ENCODE measurements around the gene TAF1B. TPM values are rescaled to one million over a fixed set of nuclear protein-coding genes. Genes with fewer than 3 reads are reported as not detected.
A peak's percentile ranks its signal among the peaks of the same experiment; 100 is the strongest.
"Not testable (repeated sequence)": the region's sequence is repeated elsewhere in the genome, so short reads cannot be mapped to it uniquely, and the experiment has no call there.

TAF1B gene
- total and polyA plus RNA-seq, 7 donors: 2.7 to 7.6 (median 5.7) TPM

DNA sequence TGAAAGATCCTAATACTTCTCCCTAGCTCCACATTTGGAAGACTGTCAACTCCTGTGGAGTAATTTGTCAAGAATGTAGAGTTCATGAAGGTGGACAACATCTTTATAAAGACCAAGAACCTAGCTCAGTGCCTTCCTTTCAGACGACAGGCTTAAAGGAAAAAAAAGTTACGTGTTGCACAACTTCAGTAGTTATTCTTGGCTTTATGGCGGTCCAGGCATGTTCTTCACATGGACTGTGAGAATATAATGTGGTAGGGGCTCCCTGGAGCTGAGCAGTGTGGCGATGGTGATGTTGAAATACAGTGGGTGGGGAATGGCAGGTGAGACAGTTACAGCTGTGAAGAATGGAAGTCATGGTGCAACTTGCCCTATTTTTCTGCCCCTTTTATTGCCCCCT is 3.9 kb downstream of the TAF1B start:
- TF ChIP-seq CTCF (IDR thresholded peaks at IDR 0.05): no peak
- Histone ChIP-seq H3K27ac (peak overlapping the region; percentile 2), H3K27me3 (ENCODE audit: insufficient read depth in 3 of 3, low read length in 2 of 3) (no peaks in the 10 kb centered on the region), H3K4me1 (peaks cover 20% of the 10 kb centered on the region), H3K4me3 (no peak overlapping the region), H3K9me3 (no peaks in the 10 kb centered on the region), H3K36me3 (ENCODE audit: insufficient read depth in 1 of 2, low read depth in 1 of 2) (peaks cover 3 to 60% of the 10 kb centered on the region in 2 donors)
- no peak for ATAC-seq
- intact Hi-C loops (cut with DNase I): no loop called here
- DNase-seq: no peak
- WGBS, 3 donors: 46 to 61% (median 50%) methylated on average over 4 of the region's 4 CpGs

GRCh38 chr2:9852881-9853280 is 9.6 kb downstream of the TAF1B start:
- WGBS, 3 donors: 86 to 91% (median 89%) methylated on average over 2 of the region's 2 CpGs
- Histone ChIP-seq H3K27ac (no peak overlapping the region), H3K27me3 (ENCODE audit: insufficient read depth in 3 of 3, low read length in 2 of 3) (no peaks in the 10 kb centered on the region), H3K36me3 (ENCODE audit: insufficient read depth in 1 of 2, low read depth in 1 of 2) (peaks cover 0 to 87% of the 10 kb centered on the region in 2 donors), H3K4me1 (no peaks in the 10 kb centered on the region), H3K4me3 (no peak overlapping the region), H3K9me3 (no peaks in the 10 kb centered on the region)
- DNase-seq (no peak), ATAC-seq (no peak)
- TF ChIP-seq CTCF (IDR thresholded peaks at IDR 0.05): no peak
- intact Hi-C loops (cut with DNase I): loop anchor here in 1 of 2 donors (5.0 kb wide), 1 partner anchor 44 kb away; no protein-coding TSS in a partner anchor

GRCh38 chr2:9857814-9858729 is 14.8 kb downstream of the TAF1B start:
- Histone ChIP-seq H3K27me3 (ENCODE audit: insufficient read depth in 3 of 3, low read length in 2 of 3) (no peaks in the 10 kb centered on the region), H3K9me3 (no peaks in the 10 kb centered on the region), H3K36me3 (ENCODE audit: insufficient read depth in 1 of 2, low read depth in 1 of 2) (peaks cover 0 to 64% of the 10 kb centered on the region in 2 donors), H3K4me3 (no peak overlapping the region), H3K4me1 (no peaks in the 10 kb centered on the region), H3K27ac (no peak overlapping the region)
- ATAC-seq: no peak
- intact Hi-C loops (cut with DNase I): no loop called here
- no peak for TF ChIP-seq CTCF (IDR thresholded peaks at IDR 0.05)
- WGBS, 3 donors: 87 to 92% (median 88%) methylated on average over 7 of the region's 7 CpGs
- DNase-seq: no peak

DNA sequence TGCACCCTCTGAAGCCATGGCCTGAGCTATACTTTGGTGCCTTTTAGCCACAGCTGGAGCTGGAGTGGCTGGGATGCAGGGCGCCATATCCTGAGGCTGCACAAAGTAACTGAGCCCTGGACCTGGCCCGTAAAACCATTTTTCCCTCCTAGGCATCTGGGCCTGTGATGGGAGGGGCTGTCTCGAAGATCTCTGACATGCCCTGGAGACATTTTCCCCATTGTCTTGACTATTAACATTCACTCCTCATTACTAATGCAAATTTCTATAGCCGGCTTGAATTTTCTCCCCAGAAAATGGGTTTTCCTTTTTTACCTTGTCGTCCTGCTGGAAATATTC is 15.4 kb downstream of the TAF1B start:
- H3K4me3 ChIP-seq: no peak overlapping the region
- TF ChIP-seq CTCF (IDR thresholded peaks at IDR 0.05): no peak
- ATAC-seq (no peak), DNase-seq (no peak)
- intact Hi-C loops (cut with DNase I): no loop called here
- no peaks in the 10 kb centered on the region for H3K4me1 ChIP-seq
- 90 to 98% (median 92%) methylated on average over 5 of the region's 5 CpGs for WGBS, 3 donors
- no peaks in the 10 kb centered on the region for H3K27me3 ChIP-seq (ENCODE audit: insufficient read depth in 3 of 3, low read length in 2 of 3)
- H3K36me3 ChIP-seq (ENCODE audit: insufficient read depth in 1 of 2, low read depth in 1 of 2): peaks cover 0 to 58% of the 10 kb centered on the region in 2 donors
- H3K9me3 ChIP-seq: no peaks in the 10 kb centered on the region
- no peak overlapping the region for H3K27ac ChIP-seq

DNA sequence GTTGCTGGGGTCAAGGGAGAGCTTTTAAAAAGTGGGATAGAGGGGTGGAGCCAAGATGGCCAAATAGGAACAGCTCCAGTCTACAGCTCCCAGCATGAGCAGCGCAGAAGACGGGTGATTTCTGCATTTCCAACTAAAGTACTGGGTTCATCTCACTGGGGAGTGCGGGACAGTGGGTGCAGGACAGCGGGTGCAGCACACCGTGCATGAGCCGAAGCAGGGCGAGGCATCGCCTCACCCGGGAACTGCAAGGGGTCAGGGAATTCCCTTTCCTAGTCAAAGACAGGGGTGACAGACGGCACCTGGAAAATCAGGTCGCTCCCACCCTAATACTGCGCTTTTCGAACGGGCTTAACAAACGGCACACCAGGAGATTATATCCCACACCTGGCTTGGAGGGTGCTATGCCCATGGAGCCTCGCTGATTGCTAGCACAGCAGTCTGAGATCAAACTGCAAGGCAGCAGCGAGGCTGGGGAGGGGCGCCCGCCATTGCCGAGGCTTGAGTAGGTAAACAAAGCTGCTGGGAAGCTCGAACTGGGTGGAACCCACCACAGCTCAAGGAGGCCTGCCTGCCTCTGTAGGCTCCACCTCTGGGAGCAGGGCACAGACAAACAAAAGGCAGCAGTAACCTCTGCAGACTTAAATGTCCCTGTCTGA is 17.8 kb downstream of the TAF1B start:
- DNase-seq; intact Hi-C loops (cut with DNase I); H3K27me3 ChIP-seq (ENCODE audit: insufficient read depth in 3 of 3, low read length in 2 of 3); H3K27ac ChIP-seq; H3K9me3 ChIP-seq; ATAC-seq; H3K4me3 ChIP-seq; H3K4me1 ChIP-seq: not testable (repeated sequence)
- H3K36me3 ChIP-seq (ENCODE audit: insufficient read depth in 1 of 2, low read depth in 1 of 2): peaks cover 0 to 34% of the 10 kb centered on the region in 2 donors
- 96 to 98% (median 98%) methylated on average over 21 of the region's 21 CpGs for WGBS, 3 donors
